Osteoblast (primary cell): Measurements from ENCODE around the gene USO1. TPM values are rescaled to one million over a fixed set of nuclear protein-coding genes. Genes with fewer than 3 reads are reported as not detected.

Experiments
- DNase-seq: peaks from one replicate; pipeline ENCODE4 v3.0.0; 2011; ENCODE audit warnings: low spot score, mixed read lengths; ENCODE audit not compliant: insufficient read length; ENCODE audit errors: missing footprints
- H2AFZ ChIP-seq: 2 replicates; pipeline ENCODE4 v1.6.0; 2011; ENCODE audit warnings: mild to moderate bottlenecking, low read length
- H3K27ac ChIP-seq: 2 replicates; pipeline ENCODE4 v1.5.1; 2011; ENCODE audit warnings: mild to moderate bottlenecking, low read depth, low read length, moderate library complexity
- H3K27me3 ChIP-seq: 2 replicates; pipeline ENCODE4 v1.6.0; 2012; ENCODE audit warnings: mild to moderate bottlenecking, control low read depth, inconsistent platforms, low read length, moderate library complexity; ENCODE audit not compliant: insufficient read depth
- H3K36me3 ChIP-seq: 2 replicates; pipeline ENCODE4 v1.5.1; 2011; ENCODE audit warnings: mild to moderate bottlenecking, low read length, control low read depth, moderate library complexity; ENCODE audit not compliant: insufficient read depth
- H3K4me1 ChIP-seq: 2 replicates; pipeline ENCODE4 v1.5.1; 2011; ENCODE audit warnings: mild to moderate bottlenecking, low read length, control low read depth, moderate library complexity; ENCODE audit not compliant: insufficient read depth
- H3K4me2 ChIP-seq: 2 replicates; pipeline ENCODE4 v1.6.0; 2011; ENCODE audit warnings: mild to moderate bottlenecking, low read length; ENCODE audit not compliant: insufficient read depth
- H3K4me3 ChIP-seq: fragments of 200-600 bp; sonication (generic); 3 replicates; pipeline ENCODE4 v1.5.1; 2012; ENCODE audit warnings: mild to moderate bottlenecking, low read length, inconsistent platforms; ENCODE audit not compliant: insufficient read depth
- H3K79me2 ChIP-seq: 2 replicates; pipeline ENCODE4 v1.6.0; 2012; ENCODE audit warnings: mild to moderate bottlenecking, low read length, control low read depth, inconsistent platforms; ENCODE audit not compliant: insufficient read depth
- H3K9me3 ChIP-seq: 2 replicates; pipeline ENCODE4 v1.5.1; 2011; ENCODE audit warnings: low read depth, low read length, control low read depth
- H4K20me1 ChIP-seq: 2 replicates; pipeline ENCODE4 v1.6.0; 2012; ENCODE audit warnings: mild to moderate bottlenecking, low read length, control low read depth; ENCODE audit not compliant: insufficient read depth
- total RNA-seq: library from RNA; depleted of rRNA; stranded (reverse); fragments of >200 nt; gene quantifications from 2 replicates; pipeline ENCODE4 v1.2.3, GENCODE V29; 2012
- TF ChIP-seq, protein P1 (sequence below): IDR thresholded peaks from 2 replicates; pipeline ENCODE4 v1.5.1; 2011; ENCODE audit warnings: mild to moderate bottlenecking, low read depth, low read length, moderate library complexity; ENCODE audit errors: extremely low read depth

Gene USO1
- total RNA-seq, 1 donor: 122 TPM

DNA sequence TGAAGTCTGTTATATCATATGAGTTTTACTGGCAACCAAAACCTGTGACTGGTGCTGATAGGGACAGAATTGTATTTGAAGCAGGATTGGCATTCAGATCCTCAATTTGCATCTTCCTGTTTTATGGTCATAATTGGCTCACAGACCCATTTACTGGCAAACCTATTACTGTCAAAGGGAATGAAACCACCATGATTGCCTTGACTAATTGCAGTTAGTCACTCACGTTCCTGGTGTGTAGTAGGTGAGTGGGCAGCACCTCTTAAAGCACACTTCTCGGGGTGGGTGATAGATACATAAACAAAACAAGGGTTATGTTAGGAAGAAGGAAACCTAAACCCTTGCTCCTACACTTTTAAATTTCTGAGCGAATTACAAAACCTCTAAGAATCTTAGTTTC is 96.8 kb downstream of the USO1 start:
- peaks cover 7% of the 10 kb centered on the region for H3K36me3 ChIP-seq
- no peak overlapping the region for H2AFZ ChIP-seq
- no peaks in the 10 kb centered on the region for H3K4me1 ChIP-seq
- no peaks in the 10 kb centered on the region for H3K9me3 ChIP-seq
- H3K27ac ChIP-seq: no peak overlapping the region
- H4K20me1 ChIP-seq: no peaks in the 10 kb centered on the region
- H3K4me2 ChIP-seq: no peak overlapping the region
- no peaks in the 10 kb centered on the region for H3K79me2 ChIP-seq
- TF ChIP-seq, protein P1, sequence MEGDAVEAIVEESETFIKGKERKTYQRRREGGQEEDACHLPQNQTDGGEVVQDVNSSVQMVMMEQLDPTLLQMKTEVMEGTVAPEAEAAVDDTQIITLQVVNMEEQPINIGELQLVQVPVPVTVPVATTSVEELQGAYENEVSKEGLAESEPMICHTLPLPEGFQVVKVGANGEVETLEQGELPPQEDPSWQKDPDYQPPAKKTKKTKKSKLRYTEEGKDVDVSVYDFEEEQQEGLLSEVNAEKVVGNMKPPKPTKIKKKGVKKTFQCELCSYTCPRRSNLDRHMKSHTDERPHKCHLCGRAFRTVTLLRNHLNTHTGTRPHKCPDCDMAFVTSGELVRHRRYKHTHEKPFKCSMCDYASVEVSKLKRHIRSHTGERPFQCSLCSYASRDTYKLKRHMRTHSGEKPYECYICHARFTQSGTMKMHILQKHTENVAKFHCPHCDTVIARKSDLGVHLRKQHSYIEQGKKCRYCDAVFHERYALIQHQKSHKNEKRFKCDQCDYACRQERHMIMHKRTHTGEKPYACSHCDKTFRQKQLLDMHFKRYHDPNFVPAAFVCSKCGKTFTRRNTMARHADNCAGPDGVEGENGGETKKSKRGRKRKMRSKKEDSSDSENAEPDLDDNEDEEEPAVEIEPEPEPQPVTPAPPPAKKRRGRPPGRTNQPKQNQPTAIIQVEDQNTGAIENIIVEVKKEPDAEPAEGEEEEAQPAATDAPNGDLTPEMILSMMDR: no peak
- no peak overlapping the region for H3K4me3 ChIP-seq
- no peak for DNase-seq
- H3K27me3 ChIP-seq: no peaks in the 10 kb centered on the region

DNA sequence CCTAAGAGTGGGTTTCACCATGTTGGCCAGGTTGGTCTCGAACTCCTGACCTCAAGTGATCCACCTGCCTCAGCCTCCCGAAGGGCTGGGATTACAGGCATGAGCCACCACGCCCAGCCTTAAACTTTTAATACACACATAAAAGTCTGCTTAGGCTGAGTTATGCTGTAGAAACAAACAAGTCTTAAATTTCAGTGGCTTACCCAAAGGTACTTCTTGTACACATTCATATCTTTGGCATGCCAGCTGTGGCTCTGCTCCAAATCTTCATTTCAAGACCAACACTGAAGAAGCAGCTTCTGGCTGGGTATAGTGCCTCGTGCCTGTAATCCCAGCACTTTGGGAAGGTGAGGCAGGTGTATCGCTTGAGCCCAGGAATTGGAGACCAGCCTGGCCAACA is 97.6 kb downstream of the USO1 start:
- Histone ChIP-seq H3K79me2 (no peaks in the 10 kb centered on the region), H3K9me3 (no peaks in the 10 kb centered on the region), H3K27ac (no peak overlapping the region), H3K27me3 (no peaks in the 10 kb centered on the region), H3K4me2 (no peak overlapping the region), H3K4me3 (no peak overlapping the region), H2AFZ (no peak overlapping the region), H3K4me1 (no peaks in the 10 kb centered on the region), H3K36me3 (peaks cover 1% of the 10 kb centered on the region), H4K20me1 (no peaks in the 10 kb centered on the region)
- DNase-seq: no peak
- TF ChIP-seq, protein P1: no peak

DNA sequence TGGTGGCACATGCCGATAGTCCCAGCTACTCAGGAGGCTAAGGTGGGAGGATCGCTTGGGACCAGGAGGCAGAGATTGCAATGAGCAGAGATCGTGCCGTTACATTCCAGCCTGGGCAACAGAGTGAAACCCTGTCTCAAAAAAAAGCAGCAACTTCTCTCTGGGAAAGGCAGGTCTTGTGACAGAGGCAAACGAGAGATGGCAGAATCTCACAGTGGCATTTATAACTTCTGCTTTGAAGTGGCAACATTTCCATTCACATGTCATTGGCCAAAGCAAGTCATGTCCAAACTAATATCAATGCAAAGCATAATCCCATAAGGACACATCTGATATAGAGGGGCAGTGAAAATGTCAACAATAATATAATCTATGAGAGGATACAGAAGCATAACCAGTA is 98.0 kb downstream of the USO1 start:
- Histone ChIP-seq H3K79me2 (no peaks in the 10 kb centered on the region), H3K27me3 (no peaks in the 10 kb centered on the region), H3K9me3 (no peaks in the 10 kb centered on the region), H3K36me3 (no peaks in the 10 kb centered on the region), H4K20me1 (no peaks in the 10 kb centered on the region), H3K27ac (no peak overlapping the region), H3K4me3 (no peak overlapping the region), H3K4me1 (no peaks in the 10 kb centered on the region), H3K4me2 (no peak overlapping the region), H2AFZ (no peak overlapping the region)
- TF ChIP-seq, protein P1: no peak
- no peak for DNase-seq

DNA sequence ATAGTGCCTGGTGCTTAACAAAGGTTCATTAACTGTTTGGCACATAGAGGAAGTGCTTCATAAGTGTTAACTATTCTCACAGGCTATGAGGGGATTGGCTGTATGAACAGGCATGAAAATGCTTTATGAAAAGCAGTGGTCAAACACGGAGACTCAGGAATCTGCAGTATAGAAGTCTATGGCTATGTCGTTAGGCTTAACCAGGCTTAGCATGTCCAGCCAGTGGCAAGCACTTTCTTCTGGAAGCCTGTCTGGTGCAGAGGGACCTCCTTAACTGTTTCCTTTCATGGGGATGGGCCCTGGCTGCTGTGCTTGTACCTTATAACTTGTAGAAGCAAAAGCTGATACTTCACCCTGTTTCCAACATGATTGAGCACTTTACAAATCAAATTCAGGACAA is 99.4 kb downstream of the USO1 start:
- Histone ChIP-seq H3K9me3 (no peaks in the 10 kb centered on the region), H4K20me1 (no peaks in the 10 kb centered on the region), H3K27me3 (no peaks in the 10 kb centered on the region), H2AFZ (no peak overlapping the region), H3K4me3 (no peak overlapping the region), H3K36me3 (no peaks in the 10 kb centered on the region), H3K27ac (no peak overlapping the region), H3K79me2 (no peaks in the 10 kb centered on the region), H3K4me2 (no peak overlapping the region), H3K4me1 (no peaks in the 10 kb centered on the region)
- no peak for DNase-seq
- TF ChIP-seq, protein P1: no peak
